Muscle of back (tissue), 11 donors: ENCODE measurements around the gene ANKRD44. TPM values are rescaled to one million over a fixed set of nuclear protein-coding genes. Genes with fewer than 3 reads are reported as not detected.
A peak's percentile ranks its signal among the peaks of the same experiment; 100 is the strongest.
"Not testable (repeated sequence)": the region's sequence is repeated elsewhere in the genome, so short reads cannot be mapped to it uniquely, and the experiment has no call there.

Experiments used
- DNase-seq, 3 donors: peaks; one replicate each; pipeline versions ENCODE4 v3.0.0 to v3.0.0-alpha.2; 2013
- polyA plus RNA-seq, 10 donors: library from polyadenylated mRNA; unstranded; fragments of 120-200 nt; gene quantifications; one replicate each; pipeline ENCODE4 v1.2.1, GENCODE V29; 2013; ENCODE audit not compliant: insufficient read length in 10 of 10

The ANKRD44 gene
- polyA plus RNA-seq, 10 donors, result 8.9 to 27.0 (median 16.6) TPM

DNA sequence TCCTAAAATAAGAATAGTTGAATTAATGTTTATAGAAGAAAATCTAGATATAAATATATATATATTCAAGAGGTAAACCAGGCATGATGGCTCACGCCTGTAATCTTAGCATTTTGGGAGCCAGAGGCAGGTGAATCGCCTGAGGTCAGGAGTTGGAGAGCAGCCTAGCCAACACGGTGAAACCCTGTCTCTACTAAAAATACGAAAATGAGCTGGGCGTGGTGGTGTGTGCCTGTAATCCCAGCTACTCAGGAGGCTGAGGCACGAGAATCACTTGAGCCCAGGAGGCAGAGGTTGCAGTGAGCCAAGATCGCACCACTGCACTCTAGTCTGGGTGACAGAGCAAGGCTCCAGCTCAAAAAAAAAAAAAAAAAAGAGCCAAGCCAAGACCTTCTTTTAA lies 70.6 kb downstream of the ANKRD44 start:
- not testable (repeated sequence) for DNase-seq

DNA sequence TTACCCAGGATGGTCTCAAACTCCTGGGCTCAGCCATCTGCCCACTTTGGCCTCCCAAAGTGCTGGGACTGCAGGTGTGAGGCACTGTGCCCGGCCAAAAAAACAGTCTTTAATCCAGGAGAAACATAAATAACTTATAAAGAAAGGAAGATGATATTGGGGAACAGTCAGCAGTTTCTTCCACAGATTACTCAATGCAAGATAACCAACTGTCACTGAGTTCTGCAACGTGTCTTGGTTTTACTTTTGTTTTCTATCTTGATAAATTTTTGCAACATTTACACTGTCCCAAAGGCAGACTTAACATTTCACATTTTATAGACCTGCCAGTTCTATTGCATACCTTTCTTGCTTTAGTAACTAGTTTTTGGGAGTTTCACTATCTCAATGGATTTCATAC lies 71.1 kb downstream of the ANKRD44 start:
- no peak for DNase-seq

DNA sequence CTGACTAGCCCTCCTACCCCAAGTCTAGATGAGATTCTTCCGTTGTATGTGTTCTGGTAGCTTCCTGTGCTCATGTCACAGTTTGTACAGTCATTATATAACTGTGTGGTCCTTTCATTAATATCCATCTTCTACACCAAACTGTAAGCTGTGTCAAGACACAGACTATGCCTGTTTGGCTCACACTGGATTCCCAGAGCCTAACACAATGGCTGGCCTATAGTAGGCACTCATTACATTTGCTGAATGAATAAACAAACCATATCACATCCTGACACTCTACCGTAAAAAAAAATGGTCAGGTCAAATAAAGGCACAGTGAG lies 72.6 kb downstream of the ANKRD44 start:
- no peak for DNase-seq

DNA sequence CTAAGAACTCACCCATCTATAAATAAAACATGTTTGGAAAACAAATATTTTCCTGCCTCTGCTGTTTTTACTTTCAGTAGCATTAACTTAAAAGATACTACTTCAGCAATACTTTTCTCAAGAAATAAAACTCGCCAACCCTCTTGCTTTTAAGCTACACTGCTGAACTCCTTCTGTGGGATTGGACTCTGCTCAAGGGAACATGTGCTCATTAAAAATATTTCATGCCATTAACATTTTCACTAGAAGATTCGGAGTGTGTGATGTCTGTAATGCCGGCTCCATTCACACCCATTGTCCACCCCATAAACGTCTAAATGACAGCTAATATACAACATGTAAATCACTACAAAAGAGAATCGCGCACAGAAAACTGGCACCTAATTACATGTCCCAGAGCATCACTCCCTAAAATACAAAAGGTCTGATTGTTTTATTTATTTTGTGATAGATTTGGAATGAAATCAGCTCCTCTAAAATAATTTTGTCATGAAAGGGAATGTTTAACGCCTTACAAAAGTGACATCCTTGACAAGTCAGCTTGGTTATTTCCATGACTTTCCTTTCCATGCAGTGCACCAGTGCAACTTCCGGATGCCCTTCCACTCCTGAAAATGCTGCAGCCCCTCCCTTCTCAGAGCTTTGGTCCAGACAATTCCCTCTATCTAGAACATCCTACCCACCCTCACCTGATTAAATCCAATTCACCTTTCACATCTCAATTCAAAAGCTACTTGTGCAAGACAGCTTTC lies 73.1 kb downstream of the ANKRD44 start:
- DNase-seq, result no peak

DNA sequence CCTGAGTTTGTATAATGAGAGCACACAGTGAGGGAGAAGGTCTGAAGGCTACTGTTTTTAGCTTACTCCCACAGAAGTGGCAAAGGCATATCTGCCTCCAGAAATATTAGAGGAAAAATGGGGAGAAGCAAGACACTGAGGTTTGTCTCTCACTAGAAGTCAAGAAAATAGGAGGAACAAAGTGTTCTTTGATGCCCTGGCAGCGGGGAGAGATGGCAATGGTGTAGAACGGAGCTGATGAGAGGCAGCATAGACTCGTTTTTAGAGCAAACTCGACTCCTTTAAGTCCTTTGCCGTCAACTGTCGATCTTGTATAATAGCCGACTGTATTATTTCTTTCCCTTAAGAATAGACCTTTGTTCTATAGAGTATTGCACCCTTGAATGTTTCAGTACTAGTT lies 73.8 kb downstream of the ANKRD44 start:
- DNase-seq, result no peak

DNA sequence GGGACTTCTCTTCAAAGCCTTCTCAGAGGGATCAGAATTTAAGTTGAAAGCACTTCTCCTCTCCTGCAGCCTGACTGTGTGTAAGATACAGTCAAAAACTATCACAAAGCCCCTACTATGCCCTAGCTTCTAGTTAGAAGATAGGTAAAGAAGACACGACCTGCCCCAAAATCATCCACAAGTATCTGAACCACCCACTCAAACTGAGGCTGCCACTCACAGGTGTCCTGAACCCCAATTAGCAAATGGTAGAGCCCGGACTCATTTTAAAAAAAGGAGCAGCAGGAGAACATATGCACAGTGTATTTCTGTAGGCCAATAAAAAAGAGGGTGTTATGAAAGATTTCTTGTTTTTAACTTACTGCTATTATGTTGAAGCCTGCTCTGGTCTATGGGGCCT lies 74.4 kb downstream of the ANKRD44 start:
- DNase-seq, result no peak

DNA sequence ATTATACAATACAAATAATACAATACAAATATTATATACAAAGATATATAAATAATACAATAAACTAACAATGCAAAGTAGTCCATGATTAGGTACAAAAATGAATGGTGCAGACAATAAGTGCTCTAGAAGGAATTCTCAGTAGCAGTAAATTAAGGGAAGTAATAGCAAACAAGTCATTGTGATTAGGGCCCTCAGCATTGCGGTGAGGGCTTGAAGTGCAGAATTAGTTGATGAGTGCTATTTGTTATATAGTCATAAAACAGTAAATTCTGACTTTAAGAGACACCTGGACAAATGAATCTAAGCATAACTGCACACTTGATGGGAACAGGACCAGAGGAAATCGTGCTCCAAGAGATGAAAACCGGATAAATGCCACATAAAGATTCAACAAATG lies 74.9 kb downstream of the ANKRD44 start:
- no peak for DNase-seq

DNA sequence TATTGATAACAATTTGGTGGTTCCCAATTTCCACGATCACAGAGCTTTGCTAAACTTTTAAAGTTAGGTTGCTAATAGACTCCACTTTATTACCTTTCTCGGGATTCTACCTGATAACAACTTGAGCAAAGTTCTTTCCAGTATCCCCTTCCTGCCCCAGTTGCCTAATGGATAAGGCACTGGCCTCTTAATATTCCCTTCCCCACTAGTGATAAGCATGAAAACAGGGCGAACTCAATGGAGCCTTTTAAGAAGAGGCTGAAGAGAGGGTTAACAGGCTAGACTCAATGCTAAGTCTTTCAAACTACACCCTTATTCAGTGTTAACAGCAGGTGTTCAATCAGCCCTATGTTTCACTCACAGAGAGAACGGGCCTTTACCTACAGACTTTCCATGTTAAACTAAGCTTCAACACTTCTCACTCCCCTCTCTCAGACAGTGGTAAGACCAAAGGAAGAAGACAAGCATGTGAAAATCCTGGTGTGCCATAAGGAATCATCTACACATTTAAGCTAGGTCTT lies 75.8 kb downstream of the ANKRD44 start:
- DNase-seq, result no peak

DNA sequence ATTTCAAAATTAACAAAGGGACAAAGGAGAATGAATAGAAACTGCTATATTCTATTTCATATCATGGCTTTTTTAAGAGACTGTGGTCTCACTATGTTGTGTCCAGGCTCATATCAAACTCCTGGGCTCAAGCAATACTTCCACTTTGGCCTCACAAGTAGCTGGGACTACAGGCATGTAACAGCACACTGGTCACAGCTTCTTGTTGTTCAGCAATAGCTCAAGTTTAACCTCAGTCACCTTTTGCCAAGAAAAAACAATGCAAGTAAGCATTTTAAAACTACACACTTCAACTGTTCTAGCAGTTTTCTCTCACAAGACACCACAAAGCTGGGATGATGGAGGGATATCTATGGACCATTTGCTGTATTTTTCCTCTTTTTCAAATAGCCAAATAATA lies 77.1 kb downstream of the ANKRD44 start:
- no peak for DNase-seq

DNA sequence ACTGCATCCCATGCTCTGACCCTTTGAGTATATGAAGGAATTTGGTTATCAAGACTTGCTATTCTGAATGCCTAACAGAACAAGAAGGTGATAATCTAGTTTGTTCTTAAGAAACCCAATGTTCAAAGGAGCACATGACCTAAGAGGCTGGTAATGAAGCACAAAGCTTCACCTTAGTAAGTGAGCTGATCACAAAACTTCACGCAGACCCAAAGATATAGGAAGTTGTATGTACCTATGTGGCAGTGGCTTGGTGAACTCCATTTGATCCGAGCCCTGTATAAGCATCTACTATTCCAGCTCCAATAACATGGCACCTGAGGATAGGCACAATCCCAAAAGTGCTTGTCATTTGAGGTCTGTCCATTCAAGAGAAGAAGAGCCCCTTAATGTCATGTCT lies 78.6 kb downstream of the ANKRD44 start:
- DNase-seq, result no peak

DNA sequence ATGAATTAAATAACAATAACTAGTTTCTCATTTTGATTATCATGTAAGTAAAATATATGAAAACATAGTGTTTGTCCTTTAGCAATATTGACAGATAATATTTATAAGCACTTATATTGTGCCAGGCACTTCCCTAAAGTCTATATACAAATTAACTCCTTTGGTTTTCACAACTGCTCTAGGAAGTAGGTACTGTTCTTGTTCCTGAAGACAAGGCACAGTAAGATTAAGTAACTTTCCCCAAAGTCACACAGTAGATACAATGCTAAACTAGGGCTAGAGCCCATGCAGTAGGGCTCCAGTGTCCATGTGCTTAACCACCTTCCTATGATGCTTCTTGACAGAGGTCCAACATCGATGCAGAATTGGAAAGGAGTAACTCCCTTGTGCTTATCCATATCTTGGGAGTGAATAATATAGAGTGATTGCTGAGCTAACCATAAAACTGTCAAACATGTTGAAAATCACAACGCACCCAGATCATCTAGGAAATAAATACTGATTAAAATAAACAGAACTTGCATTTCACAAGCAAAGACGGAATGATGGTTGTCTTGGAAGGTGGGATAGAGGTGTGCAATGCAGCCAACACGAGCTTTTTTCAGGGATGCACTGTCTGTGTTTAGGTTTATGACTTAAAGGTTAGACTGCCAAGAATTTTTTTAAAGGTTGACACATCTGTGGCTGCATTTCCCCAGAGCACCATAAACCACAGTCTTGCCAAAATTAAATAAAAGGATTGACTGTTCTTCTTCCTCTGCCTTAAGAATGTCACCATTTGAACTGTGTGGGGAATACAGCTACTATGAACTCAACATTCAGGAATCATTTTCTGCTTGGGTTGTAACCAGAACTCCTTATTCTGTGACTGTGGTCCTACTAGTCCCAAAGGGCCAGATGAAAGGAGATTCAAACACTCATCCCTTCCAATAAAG lies 80.8 kb downstream of the ANKRD44 start:
- peak in 1 of 3 donors; percentile 63 for DNase-seq

DNA sequence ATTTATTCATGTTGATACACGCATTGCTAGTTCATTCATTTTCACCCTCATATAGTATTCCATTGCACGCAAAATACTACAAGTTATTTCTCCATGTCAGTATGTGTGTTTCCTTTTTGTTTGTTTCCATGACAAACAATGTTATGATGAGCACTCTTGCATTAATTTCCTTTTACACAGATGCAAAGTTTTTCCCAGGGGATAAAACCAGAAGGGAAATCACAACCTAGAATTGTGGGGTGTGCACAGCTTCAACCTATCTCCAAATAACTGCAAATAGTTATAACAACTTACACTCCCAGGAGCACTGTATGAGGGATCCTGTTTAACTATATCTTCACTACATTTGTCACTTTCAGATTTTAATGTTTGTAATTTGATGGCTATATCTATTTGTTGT lies 87.1 kb downstream of the ANKRD44 start:
- DNase-seq, result no peak

DNA sequence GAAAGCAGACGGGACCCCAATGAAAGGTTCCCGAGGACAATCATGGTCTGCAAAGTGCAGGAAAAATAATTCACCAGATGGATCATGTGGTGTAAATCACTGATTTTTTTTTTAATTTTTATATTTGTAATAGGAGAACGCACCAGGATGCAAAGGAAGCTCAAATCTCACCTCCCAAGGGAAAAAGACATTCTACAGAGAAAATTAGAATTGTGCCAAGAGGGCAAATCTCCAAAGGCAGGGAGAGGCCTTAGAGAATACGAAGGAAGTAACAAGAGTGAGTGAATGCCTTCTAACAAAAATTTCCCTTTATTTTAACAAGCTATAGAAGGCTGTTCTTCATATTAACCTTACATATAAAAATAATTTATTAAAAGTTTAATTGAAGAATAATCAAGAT lies 90.9 kb downstream of the ANKRD44 start:
- no peak for DNase-seq

DNA sequence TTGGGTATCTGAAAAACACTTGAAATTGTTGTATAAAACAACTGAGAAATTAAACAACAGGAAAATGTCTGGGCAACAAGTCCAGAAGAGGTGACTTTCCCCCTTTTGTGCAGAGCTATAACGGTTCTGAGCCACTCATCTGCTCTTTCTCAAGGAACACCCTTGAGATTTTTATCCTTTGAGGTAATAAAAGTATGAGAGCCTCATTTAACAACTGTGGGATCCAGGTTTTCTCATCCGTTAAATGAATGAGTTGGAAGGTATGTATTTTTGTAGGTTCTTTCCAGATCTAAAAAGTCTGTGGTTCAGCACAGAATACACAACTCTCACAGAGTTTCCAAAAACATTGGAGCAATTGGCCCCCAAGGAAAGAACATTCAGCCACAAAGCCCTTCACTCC lies 93.0 kb downstream of the ANKRD44 start:
- no peak for DNase-seq

DNA sequence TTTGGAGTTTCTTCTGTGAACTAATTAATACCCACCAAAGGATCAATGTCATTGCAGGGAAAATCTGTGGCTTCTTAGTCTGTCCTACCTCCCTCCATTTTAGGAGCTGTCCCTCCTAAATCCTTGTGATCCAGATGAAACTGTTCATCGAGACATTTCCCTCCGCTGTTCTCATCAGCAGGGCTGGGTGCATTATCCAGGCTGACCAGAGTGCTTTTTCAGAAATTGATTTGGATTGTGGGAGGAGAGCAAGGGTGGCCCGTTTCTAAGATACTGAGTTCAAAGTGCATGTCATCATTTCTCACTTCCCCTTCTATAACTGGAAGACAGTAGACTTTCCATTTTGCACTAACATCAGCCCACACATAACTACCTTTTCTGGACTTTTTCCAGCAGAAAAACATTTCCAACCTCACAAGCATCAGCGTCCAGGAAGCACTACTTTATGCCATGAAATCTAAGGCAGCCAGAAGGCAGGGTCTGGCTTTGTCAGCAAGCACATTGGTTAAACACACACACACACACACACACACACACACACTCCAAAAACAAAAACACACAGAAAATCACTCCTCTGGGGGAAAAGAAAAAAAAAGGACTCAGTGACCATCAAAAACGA lies 94.1 kb downstream of the ANKRD44 start:
- DNase-seq, result peak in 1 of 3 donors; percentile 55

DNA sequence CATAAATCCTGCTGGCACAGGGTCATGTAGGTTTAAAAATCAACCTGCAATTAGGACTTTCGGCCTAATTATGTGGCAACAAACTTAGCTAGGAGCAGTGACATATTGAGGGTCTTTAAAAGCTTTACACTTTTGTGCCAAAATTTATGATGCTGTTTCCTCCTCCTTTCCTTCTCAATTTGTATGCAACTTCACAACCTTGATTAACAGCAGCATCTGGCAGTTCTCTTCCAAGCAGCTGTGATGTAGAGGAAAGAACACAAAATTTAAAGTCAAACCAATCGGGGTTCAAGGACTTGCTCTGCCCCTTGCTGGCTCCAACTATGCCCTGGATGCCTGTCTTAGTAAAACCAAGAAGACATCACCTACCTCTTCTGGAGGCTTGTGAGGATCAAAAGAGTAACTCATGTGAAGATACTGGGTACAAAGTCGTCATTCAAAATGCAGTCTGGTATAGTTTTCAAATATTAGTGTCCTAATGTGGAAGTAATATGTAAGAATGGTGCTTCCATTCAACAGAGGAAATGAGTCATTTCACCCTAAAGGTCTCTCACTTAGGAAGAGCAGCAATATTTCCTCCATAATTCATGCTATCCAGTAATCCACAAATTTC lies 94.7 kb downstream of the ANKRD44 start:
- no peak for DNase-seq

DNA sequence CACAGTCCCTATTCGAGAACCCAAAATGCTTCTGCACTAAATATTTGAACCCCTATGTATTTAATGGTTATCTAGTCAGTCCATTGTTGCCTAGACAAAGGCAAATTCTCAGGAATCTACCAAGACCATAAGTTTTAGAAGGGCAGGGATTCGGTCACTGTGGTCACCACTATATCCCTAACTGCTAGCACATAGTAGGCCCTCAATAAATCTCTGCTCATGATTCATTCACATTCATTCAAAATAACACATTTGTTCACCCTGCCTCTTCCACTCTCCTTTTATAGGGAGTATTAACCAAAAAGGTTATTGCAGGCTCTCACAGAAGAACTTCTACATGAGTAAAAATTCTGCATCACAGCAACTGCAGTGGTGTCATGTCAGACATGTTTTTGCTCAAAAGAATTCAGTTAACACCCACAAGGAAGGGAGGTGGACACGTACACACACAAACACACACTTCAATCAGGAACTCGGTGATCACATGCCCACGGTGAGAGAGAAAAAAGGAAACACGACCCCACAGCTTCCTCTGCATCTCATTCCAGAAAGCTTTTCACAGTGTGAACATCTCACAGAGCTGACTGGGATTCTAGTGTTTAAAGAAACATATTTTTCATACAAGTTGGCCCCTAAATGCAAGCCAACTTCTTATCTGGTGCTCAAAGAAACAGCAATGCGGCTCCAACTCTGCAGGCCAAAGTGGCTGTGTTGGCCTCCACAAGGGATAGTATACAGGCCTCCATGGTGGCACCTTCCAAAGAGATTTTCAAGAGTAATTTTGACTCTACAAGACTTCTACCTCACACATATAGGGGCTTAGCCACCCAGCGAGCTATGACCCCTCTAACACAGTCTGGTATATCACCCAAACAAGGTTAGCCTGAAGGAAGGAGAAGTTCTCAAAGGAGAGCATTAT lies 98.0 kb downstream of the ANKRD44 start:
- no peak for DNase-seq

DNA sequence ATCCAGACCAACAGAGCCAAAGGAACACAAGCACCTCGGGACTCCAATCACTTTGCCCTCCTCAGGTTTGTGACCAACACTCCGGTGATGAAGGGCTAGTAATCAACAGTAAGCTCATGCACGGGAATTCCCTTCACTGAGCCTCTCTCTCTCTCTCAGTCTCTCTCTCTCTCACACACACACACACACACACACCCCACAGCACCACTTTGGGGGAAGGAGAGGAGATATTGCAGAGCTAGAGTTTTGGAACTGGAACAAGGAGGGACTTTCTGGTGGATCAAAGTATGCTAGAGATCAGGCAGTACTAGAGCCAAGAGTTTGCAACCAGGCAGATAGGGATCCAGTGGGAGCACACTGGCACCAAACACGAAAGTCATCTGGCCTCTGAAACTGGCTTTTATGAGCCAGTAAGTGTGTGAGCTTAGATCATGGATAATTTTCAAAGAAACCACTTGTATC lies 98.7 kb downstream of the ANKRD44 start:
- no peak for DNase-seq

DNA sequence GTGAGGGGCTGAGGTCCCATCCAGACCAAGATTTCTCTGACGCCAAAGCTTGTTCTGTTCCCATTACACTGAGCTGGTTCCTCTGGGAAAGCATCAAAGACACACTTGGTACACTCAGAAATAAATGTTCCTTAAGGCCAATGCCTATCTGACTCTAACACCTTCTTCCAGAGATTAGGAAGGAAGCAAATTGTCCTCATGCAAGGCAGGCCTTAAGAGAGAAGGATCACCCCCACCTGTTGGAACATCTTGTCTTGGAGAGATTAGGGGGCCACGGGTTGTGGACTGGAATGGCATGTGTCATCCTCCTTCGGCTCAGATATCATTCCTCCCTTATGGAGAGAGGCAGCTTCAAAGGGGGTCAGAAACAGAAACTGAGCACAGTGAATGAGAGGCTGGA lies 100.2 kb downstream of the ANKRD44 start:
- DNase-seq, result peak in 1 of 3 donors; percentile 33

DNA sequence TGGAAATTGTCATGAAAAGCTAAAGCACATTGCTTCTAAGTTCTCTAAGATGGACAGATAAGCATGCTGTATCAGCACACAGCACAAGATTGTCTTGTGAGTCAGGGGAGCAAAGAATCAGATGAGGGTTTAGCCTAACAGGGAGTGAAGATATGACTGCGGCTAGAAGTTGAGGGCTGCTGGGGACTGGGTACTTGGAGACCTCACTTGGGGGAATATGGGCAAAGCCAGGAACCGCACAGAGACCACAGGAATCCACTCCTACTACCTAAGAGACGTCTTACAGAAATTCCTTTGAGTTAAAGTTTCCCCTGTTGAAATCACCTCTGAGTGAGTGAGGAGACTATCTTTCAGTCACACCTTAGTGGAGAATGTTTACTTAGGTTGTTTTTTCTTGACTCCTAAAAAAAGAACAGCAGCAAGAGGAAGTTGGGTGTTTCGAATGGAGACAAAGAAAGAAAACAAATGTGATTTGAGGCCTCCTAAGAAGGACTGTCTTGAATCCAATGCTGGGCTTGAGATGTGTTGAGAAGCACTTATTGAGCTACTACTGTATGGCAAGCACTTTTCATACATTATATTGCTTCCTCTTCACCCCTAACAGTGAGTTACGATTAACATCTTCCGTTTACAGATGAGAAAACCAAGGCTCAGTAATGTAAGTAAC lies 100.7 kb downstream of the ANKRD44 start:
- no peak for DNase-seq
